Loucy (cell line): ENCODE measurements around the gene PAXIP1.

Source experiments
- H2AFZ ChIP-seq: fragments of 200-600 bp; sonication (generic); 2 replicates; pipeline ENCODE4 v1.6.0; 2016; ENCODE audit warnings: antibody characterized with exemption, mild to moderate bottlenecking, low read length, moderate library complexity
- H3F3A ChIP-seq: fragments of 200-600 bp; 2 replicates; pipeline ENCODE4 v1.6.0; 2016; ENCODE audit warnings: antibody characterized with exemption, low read depth, mild to moderate bottlenecking
- H3K27me3 ChIP-seq: fragments of 200-600 bp; sonication (generic); 2 replicates; pipeline ENCODE4 v1.6.1; 2014; ENCODE audit warnings: low read length, mild to moderate bottlenecking; ENCODE audit not compliant: insufficient read depth, poor library complexity, severe bottlenecking
- H3K36me3 ChIP-seq: fragments of 200-600 bp; sonication (generic); 2 replicates; pipeline ENCODE4 v1.6.1; 2016; ENCODE audit warnings: low read length; ENCODE audit not compliant: insufficient read depth
- H3K4me1 ChIP-seq: fragments of 200-600 bp; sonication (generic); 2 replicates; pipeline ENCODE4 v1.5.1; 2014; ENCODE audit warnings: low read length, mild to moderate bottlenecking; ENCODE audit not compliant: insufficient read depth, poor library complexity, severe bottlenecking
- H3K4me2 ChIP-seq: fragments of 200-600 bp; sonication (generic); 2 replicates; pipeline ENCODE4 v1.6.0; 2014; ENCODE audit warnings: antibody characterized with exemption, low read length, low read depth, mild to moderate bottlenecking; ENCODE audit not compliant: poor library complexity, severe bottlenecking
- H3K4me3 ChIP-seq: fragments of 200-600 bp; sonication (generic); 2 replicates; pipeline ENCODE4 v1.5.1; 2014; ENCODE audit warnings: low read length, mild to moderate bottlenecking, mixed read lengths; ENCODE audit not compliant: poor library complexity, severe bottlenecking
- H3K79me2 ChIP-seq: fragments of 200-600 bp; sonication (generic); 2 replicates; pipeline ENCODE4 v1.6.1; 2014; ENCODE audit warnings: low read length; ENCODE audit not compliant: insufficient read depth
- H3K9ac ChIP-seq: fragments of 200-600 bp; sonication (generic); 2 replicates; pipeline ENCODE4 v1.6.0; 2014; ENCODE audit warnings: mild to moderate bottlenecking, low read depth, low read length, moderate library complexity; ENCODE audit not compliant: poor library complexity, severe bottlenecking
- H3K9me2 ChIP-seq: fragments of 200-600 bp; sonication (generic); replicated peaks from 2 replicates; pipeline ENCODE4 v1.6.1; 2016; ENCODE audit warnings: low read depth, low read length, mixed read lengths
- H3K9me3 ChIP-seq: fragments of 200-600 bp; sonication (generic); 2 replicates; pipeline ENCODE4 v1.6.1; 2014; ENCODE audit warnings: mild to moderate bottlenecking, antibody characterized with exemption, low read length, low read depth; ENCODE audit not compliant: insufficient read depth
- H4K20me1 ChIP-seq: fragments of 200-600 bp; sonication (generic); 2 replicates; pipeline ENCODE4 v1.6.0; 2014; ENCODE audit warnings: antibody characterized with exemption, low read length, mild to moderate bottlenecking; ENCODE audit not compliant: insufficient read depth, poor library complexity, severe bottlenecking
- CTCF ChIP-seq: fragments of 200-600 bp; sonication (generic); conservative IDR thresholded peaks from 2 replicates; pipeline ENCODE4 v1.5.1; 2014; ENCODE audit warnings: mild to moderate bottlenecking, antibody characterized with exemption, low read length
- EZH2phosphoT487 ChIP-seq: fragments of 200-600 bp; IDR thresholded peaks from 2 replicates; pipeline ENCODE4 v1.6.1; 2018; ENCODE audit warnings: antibody characterized with exemption, mild to moderate bottlenecking, moderate library complexity, borderline replicate concordance

The PAXIP1 gene

GRCh38 chr7:155001756-155002410 lies 1.0 kb downstream of the PAXIP1 start:
- peaks cover 14% of the 10 kb centered on the region; the same call in 1 of the 2 replicates for H3K36me3 ChIP-seq
- no peaks in the 10 kb centered on the region for H3F3A ChIP-seq
- peaks cover 74% of the 10 kb centered on the region for H3K79me2 ChIP-seq
- peaks cover 40% of the 10 kb centered on the region for H3K4me1 ChIP-seq
- no peaks in the 10 kb centered on the region for H3K27me3 ChIP-seq
- no peak overlapping the region for H2AFZ ChIP-seq
- peak overlapping the region; percentile 78 for H3K9ac ChIP-seq
- H4K20me1 ChIP-seq, result peaks cover 36% of the 10 kb centered on the region
- peak overlapping the region; percentile 87 for H3K4me2 ChIP-seq
- TF ChIP-seq EZH2phosphoT487 (no peak), CTCF (no peak)
- peak overlapping the region; percentile 84 for H3K4me3 ChIP-seq
- no peaks in the 10 kb centered on the region for H3K9me2 ChIP-seq
- H3K9me3 ChIP-seq, result no peaks in the 10 kb centered on the region

GRCh38 chr7:155000795-155001194 lies 2.1 kb downstream of the PAXIP1 start:
- H3K4me3 ChIP-seq, result peak overlapping the region; percentile 84
- H3K27me3 ChIP-seq, result no peaks in the 10 kb centered on the region
- peaks cover 40% of the 10 kb centered on the region for H3K4me1 ChIP-seq
- no peak overlapping the region for H3K9ac ChIP-seq
- H3K79me2 ChIP-seq, result peaks cover 78% of the 10 kb centered on the region
- H4K20me1 ChIP-seq, result peaks cover 43% of the 10 kb centered on the region
- peak overlapping the region; percentile 87 for H3K4me2 ChIP-seq
- H3K9me3 ChIP-seq, result no peaks in the 10 kb centered on the region
- H2AFZ ChIP-seq, result no peak overlapping the region
- H3F3A ChIP-seq, result no peaks in the 10 kb centered on the region
- no peaks in the 10 kb centered on the region for H3K9me2 ChIP-seq
- H3K36me3 ChIP-seq, result peaks cover 23% of the 10 kb centered on the region; the same call in 1 of the 2 replicates
- no peak for TF ChIP-seq EZH2phosphoT487
- TF ChIP-seq CTCF, result peak; percentile 57

GRCh38 chr7:154998481-154998880 lies 4.4 kb downstream of the PAXIP1 start:
- no peaks in the 10 kb centered on the region for H3F3A ChIP-seq
- H4K20me1 ChIP-seq, result peaks cover 33% of the 10 kb centered on the region
- no peaks in the 10 kb centered on the region for H3K9me2 ChIP-seq
- peaks cover 41% of the 10 kb centered on the region for H3K4me1 ChIP-seq
- H3K4me3 ChIP-seq, result no peak overlapping the region
- peaks cover 69% of the 10 kb centered on the region for H3K79me2 ChIP-seq
- no peak overlapping the region for H2AFZ ChIP-seq
- no peak overlapping the region for H3K9ac ChIP-seq
- H3K9me3 ChIP-seq, result no peaks in the 10 kb centered on the region
- H3K4me2 ChIP-seq, result no peak overlapping the region
- TF ChIP-seq CTCF (no peak), EZH2phosphoT487 (no peak)
- H3K27me3 ChIP-seq, result no peaks in the 10 kb centered on the region
- H3K36me3 ChIP-seq, result peaks cover 27% of the 10 kb centered on the region; the same call in 1 of the 2 replicates
